Skin epidermis (tissue), 12 donors: Measurements from ENCODE around the gene SOX13.
"Not testable (repeated sequence)": the region's sequence is repeated elsewhere in the genome, so short reads cannot be mapped to it uniquely, and the experiment has no call there.

Source experiments
- H3K27ac ChIP-seq, 21 experiments: fragments of 200-600 bp; sonication (generic) in 11 of 21; one replicate each; pipeline ENCODE4 v1.5.0; 2020; ENCODE audit warnings: mild to moderate bottlenecking in 3 of 21, inconsistent platforms in 2 of 21, moderate library complexity in 2 of 21
- H3K4me3 ChIP-seq, 7 experiments: fragments of 200-600 bp; sonication (generic) in 2 of 7; one replicate each; pipeline ENCODE4 v1.5.0; 2020; ENCODE audit warnings: inconsistent platforms in 2 of 7, mild to moderate bottlenecking in 2 of 7, moderate library complexity in 1 of 7

The SOX13 gene

DNA sequence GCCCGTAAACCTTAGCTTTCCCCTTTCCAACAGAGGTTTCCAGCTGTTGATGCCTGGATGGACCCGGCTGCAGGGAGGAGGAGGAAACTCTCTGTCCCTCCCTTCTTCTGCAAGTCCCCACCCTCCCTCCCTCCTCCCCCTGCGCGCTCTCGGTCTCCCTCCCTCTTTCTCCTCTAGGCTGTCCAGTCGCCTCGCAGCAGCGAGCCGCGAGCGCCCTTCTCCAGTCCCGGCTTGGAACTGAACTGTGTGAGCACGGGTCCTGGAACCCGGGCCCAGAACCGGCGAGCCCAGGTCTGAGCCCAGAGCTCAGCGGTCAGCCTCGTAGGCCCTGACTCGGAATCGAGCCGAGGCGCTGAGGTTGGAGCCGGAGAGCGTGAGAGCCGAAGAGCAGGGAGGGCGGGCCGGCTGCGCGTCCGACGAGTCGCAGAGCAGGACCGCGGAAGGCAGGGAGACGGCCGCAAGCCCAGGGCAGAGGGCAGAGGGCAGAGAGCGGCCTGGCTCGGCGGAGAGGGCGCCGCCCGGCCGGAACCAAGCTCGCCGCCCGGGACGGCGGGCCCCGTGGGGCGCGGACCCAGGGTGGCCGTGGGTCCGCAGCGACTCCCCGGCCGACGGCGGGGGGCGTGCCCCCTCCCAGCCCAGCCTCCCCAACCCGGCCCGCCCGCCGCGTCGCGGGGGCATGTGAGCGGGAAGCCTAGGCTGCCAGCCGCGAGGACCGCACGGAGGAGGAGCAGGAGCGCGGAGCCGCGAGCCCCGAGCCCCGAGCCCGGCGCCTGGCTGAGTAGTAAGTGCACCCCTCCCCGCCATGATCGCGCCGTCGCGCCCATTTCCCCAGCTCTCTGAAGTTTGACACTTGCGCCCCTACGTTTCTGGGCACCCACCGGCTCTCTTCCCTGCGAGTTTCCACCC, at the start of gene SOX13:
Gene SOX13 (plus strand): TSS at position 185 of the 906 bp plus-strand sequence. CDS start 39,801 bp downstream, outside the sequence.
- Histone ChIP-seq H3K4me3 (peak within 1 kb of the TSS; percentile 28 to 67 (median 57)), H3K27ac (peak within 1 kb of the TSS; percentile 19 to 88 (median 72))

DNA sequence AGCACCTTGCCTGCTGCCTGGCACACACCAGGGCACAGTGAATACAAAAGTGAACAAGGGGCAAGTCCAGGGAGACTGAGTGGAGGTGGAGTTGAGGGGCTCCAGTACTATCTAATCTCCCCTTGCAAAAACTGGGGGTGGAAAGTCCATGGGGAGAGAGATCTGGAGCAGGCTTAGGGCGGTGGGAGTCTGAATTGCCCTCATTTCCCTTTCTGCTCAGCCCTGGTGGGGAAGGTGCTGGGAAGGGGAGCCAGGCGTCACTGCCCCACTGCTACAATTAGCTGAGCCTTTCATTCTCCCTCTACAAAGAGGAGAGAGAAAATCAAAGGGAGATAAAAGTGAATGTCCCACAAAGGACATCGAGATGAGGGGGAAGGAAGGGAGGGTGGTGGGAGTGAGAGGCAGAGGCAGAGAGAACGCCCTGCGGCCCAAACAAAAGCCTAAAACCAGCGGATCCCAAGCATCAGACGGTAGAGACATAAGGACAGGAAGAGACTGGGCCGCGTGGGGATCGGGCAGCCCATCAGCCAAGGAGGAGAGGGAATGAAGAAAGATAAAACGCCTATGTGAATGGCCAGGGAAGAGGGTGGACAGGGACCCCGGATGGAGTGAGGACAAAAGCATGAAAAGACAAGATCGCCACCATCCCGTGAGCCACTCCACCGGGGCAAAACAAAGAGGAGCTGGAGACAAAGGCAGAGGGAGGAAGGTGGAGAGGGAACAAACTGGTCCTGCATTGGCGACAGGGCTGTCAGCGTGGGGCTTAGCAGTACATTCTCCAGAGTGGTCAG, 46.8 kb upstream of the SOX13 start:
- Histone ChIP-seq H3K4me3 (no peak overlapping the region), H3K27ac (no peak overlapping the region)

DNA sequence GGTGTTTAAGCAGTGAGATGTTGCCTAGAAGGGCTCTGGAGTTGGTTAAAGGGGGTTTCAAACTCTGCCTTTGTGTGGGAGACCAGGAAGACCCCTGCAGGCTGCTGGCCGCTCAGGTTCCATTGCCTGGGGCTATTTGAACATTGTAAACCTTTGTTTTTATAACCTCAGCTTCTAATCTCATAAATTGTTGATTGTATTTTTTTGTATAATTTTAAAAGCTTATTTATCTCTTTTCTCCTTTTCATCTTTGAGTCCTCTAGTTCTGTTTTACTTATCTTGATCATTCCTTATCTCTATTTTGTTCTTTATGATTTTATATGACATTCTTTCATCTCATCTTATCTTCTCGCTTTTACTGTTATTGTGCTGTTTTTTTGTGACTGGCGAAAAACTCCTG, 45.5 kb upstream of the SOX13 start:
- Histone ChIP-seq H3K4me3 (no peak overlapping the region), H3K27ac (no peak overlapping the region)

DNA sequence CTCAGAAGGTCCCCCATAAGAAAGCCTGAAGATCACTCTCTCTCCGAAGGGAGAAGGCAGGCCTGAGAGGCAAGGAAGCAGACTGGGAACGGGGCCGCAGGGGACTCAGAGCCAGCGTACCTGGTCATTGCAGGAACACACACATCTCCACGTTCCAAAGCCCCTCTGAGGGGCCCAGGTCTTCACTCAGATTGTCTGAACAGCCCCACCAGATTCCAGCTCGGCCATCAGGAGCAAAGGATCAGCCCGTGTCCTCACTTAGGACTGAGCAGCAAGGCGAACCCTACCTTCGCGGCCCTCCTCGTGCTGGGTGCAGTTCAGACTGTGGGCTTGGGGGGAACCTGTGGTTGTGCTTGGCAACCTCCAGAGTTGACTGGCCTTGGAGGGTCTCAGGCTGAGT, 43.9 kb upstream of the SOX13 start:
- Histone ChIP-seq H3K27ac (no peak overlapping the region), H3K4me3 (no peak overlapping the region)

DNA sequence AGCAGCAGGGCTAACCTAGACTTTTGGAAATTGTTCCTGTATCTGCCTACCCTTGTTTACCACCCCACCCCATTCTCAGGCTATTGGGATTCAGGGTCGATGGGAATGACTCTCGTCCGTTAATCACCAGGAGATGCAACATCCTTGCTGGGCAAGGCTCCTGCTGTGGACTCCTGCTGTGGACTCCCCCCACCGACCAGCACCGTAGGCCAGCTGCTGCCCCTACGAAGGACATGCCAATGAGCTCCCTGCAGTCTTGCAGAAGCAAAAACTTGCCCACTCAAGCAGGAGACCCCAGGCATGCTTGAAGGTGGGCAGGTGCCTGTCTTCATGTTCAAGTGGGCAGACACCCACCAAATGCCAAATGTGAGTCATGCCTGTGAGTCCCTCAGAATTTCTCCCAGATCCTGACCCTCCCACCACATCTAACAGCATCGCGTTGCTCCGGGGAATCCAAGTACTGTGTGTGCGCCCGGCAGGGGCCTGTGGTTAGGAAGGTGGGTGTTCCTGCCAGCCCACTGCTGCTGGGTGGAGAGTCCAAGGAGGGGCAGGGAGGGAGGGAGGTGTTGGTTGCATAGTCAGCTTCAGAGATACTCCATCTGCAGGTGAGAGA, 41.7 kb upstream of the SOX13 start:
- no peak overlapping the region for H3K4me3 ChIP-seq
- H3K27ac ChIP-seq, result no peak overlapping the region

DNA sequence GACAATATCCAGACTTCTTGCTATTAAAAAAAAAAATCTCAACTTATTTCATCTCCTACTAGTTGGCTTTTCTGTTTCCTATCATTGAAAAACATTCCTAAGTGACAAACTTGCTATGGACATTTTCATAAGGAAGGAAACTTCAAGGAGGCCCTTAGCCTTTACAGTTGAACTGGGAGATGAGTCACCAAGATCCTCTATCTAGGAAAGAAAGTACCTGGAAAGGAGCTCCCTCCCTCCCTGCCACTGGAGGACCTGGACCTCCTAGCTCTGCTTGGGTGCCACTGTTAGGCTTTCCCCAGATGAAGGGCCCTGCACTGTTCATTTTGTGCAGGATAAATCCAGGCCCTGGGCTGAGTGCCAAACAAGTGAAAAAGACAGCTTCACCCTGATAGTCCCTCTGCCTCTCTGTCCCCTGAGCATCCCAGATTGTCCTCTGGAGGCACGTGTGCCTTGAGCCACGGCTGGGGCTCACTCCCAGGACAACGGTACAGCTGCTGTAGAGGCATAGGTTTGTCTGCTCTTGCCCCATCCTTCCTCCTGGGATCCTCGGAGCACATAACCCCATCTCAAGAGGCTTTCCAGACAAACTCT, 40.2 kb upstream of the SOX13 start:
- Histone ChIP-seq H3K27ac (no peak overlapping the region), H3K4me3 (no peak overlapping the region)

DNA sequence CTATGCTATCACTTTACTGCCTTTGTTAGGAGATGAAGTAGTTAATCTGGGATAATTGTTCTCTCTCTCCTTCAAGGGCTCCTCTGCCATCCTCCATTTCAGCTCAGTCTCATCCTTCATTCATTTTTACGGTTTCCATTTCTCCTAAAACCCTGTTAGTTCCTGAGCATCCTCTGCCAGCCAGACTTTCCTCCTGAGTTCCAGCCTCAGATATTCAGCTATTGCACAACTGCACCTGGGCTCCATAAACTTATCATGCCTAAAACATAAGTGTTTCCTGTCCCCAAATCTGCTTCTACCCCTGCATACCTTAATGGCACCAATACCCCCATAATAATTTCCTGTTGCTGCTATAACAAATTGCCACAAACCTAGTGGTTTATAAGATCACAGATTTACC, 39.6 kb upstream of the SOX13 start:
- Histone ChIP-seq H3K4me3 (no peak overlapping the region), H3K27ac (no peak overlapping the region)

DNA sequence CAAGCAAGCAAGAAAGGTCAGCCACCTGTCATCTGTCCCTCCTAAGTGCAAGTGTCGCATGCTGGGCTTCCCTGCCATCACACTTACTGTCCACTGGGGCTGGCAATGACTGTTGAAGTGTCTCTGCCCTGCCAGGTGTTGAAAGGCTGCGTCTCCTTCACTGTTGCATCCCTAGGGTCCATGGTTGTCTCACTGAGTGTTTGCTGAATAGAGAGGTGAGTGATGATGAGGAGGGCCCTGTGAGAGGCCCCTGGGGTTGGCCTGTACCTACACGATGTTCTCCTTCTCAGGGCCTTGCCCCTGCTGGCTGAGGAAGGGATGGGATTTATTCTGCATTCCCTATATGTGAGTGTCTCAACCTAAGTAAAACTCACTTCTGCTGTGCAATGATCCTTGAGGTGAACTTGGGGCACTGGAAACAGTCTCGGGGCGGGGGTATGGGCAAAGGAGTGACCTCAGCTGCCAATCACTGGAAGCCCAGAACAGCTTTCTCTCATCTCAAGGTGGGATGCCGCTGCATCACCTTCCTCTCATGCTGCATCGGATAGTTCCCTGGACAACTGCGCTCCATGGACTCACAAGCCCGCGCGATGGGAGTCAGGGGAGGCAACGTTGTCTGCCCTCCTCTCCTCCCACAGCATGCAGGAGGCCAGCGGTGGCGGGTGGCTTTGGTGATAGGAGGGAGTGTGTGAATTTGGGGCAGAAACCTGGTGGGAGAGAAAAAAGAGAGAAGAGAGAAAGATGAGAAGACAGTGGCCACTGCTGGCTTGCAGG, 35.8 kb upstream of the SOX13 start:
- Histone ChIP-seq H3K27ac (no peak overlapping the region), H3K4me3 (no peak overlapping the region)

DNA sequence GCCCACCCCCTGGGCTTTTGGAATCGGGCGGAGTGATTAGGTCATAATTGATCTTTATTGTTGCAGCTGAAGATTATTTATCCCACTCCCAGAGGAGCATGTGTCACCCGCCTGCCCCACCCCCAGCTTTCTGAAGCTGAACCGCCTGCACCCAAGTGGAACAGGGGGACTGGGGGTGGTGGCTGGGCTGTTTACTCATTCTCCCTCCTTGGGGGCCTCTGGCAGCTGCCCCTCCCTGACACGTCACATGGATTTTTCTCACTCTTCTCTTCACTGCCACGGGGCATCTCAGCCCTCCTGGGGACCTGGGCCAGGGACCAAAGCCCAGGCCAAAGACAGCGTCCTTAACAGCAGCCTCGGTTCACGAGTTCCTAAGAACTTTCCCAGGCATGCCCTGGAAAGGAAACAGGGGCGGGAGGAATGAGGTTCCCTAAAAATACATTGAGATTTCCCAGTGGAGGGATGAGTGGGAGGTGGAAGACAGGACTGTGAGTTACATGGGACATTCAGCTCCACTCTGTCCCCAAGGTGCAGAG, 31.6 kb upstream of the SOX13 start:
- Histone ChIP-seq H3K4me3 (no peak overlapping the region), H3K27ac (peak overlapping the region in 12 of 21 experiments; percentile 16 to 88 (median 49))

DNA sequence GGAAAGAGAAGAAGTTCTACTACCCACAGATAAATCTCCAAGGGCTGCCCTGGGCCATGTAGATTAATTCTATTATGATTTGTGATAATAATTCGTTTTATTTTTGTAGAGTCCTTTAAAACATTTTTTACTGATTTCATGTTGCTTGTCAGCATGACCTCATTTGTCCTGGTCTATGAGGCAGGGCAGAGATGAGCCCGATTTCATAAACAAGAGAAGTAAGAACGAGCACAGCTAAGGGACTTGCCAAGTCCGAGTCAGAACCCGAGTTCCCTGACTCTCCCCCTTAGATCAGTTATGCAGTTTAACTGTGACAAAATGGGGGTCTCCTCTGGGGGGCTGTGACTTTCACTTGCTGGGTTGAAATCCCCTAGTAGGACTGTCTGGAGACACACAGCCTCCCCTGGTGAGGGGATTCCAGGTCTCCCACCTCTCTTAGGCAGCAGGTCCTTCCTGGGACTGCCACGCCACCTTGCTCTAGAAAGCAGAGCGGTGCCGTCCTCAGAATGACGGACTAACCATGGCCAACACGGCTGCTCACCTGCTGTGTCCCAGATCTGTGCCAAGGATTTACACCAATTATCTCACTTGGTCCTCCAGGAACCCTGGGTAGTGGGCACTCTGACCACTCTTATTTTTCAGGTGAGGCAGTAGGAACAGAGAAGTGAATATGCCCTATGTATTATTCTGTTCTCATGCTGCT, 31.0 kb upstream of the SOX13 start:
- no peak overlapping the region for H3K4me3 ChIP-seq
- H3K27ac ChIP-seq, result peak overlapping the region in 12 of 21 experiments; percentile 16 to 88 (median 49)

DNA sequence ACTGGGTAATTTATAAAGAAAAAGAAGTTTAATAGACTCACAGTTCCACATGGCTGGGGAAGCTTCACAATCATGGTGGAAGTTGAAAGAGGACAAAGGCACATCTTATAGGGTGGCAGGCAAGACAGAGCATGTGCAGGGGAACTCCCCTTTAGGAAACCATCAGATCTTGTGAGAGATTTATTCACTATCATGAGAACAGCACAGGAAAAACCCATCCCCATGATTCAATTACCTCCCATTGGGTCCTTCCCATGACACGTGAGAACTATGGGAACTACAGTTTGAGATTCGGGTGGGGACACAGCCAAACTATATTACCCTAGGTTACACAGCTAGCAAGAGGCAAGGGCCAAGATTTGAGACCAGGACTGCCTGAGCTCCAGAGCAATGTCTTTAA, 30.4 kb upstream of the SOX13 start:
- peak overlapping the region in 4 of 21 experiments; percentile 16 to 88 (median 58) for H3K27ac ChIP-seq
- no peak overlapping the region for H3K4me3 ChIP-seq

DNA sequence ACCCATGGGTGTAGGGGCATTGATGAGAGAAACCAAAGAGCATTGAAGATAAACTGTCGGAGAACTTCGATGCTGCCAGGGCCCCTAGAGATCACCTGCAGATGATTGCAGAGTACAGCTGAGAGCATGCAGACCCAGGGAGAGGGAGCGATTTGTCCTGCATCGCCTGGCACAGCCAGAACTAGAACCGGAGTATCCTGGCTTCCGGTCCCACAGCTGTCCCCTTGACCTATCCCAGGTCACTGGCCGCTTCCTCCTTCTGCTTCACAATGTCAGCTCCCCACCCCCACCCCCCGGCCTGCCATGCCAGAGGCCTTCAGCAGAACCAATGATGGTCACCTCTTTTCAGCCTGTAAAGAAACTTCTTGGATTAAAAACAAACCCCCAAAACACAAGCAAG, 29.2 kb upstream of the SOX13 start:
- H3K4me3 ChIP-seq, result no peak overlapping the region
- peak overlapping the region in 1 of 21 experiments; percentile 88 for H3K27ac ChIP-seq

DNA sequence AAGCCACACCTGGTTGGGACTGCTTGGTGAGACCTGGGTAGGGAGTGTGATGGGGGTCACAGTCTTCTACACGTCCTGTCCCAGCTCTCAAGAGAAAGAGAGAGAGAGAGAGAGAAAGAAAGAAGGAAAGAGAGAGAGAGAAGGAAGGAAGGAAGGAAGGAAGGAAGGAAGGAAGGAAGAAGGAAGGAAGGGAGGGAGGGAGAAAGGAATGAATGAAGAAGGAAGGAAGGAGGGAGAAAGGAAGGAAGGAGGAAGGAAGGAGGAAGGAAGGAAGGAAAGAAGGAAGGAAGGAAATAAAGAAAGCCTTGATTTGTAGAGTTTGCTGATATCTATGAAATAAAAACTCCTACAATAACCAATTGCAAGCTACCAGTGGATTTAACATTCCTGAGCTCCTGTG, 28.5 kb upstream of the SOX13 start:
- H3K27ac ChIP-seq, result peak overlapping the region in 2 of 21 experiments; percentile 76 to 88
- no peak overlapping the region for H3K4me3 ChIP-seq

DNA sequence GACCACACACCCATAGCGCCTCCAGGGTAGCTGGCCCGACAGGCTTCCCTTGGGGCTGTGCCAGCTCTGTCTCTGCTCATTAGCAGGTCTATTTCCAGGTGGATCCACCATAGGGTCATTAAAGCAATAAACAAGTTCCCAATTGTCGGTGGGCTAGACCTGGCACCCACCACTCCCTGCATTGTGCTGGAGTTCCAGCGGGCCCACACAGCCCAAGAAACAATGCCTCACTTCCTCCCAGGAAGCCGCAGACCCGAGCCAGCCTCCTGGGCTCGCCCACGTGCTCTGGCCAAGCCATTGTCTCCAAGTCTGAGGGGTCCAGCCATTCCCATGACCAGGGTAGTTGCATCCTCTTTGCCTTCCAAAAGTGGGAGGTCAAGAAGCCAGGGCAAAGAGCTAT, 27.5 kb upstream of the SOX13 start:
- peak overlapping the region in 2 of 21 experiments; percentile 76 to 88 for H3K27ac ChIP-seq
- H3K4me3 ChIP-seq, result no peak overlapping the region

DNA sequence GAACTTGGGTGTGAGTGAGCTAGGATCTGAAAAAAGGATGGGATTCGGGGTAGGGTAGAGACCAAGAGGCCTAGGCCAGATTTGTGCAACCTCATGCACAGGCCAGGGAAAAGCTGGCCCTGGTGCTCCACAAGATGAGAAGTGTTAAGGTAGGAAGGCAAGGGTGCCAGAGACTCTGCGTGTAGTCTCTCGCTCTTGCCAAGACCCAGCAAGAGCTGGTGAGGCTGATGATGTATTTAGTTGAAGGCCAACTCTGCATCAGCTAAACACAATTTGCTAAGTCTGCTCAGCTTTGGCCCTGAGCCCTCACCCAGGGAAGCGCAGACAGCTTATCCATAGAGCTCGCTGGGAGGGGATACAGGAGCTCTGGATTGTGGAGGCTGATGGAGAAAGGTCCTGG, 26.6 kb upstream of the SOX13 start:
- Histone ChIP-seq H3K4me3 (no peak overlapping the region), H3K27ac (peak overlapping the region in 2 of 21 experiments; percentile 76 to 88)

DNA sequence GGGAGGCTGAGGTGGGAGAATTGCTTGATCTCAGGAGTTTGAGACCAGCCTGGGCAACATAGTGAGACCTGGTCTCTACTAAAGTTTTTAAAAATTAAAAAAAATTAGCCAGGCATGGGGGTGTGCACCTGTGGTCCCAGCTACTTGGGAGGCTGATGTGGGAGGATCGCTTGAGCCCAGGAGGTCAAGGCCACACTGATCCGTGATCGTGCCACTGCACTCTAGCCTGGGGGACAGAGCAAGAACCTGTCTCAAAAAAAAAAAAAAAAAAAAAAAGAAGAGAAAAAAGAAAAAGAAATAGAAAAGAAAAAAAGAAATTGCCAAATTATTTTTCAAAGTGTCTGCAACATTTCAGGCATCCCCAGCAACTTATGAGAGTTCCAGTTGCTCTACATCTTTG, 24.1 kb upstream of the SOX13 start:
- H3K27ac ChIP-seq, H3K4me3 ChIP-seq: not testable (repeated sequence)

DNA sequence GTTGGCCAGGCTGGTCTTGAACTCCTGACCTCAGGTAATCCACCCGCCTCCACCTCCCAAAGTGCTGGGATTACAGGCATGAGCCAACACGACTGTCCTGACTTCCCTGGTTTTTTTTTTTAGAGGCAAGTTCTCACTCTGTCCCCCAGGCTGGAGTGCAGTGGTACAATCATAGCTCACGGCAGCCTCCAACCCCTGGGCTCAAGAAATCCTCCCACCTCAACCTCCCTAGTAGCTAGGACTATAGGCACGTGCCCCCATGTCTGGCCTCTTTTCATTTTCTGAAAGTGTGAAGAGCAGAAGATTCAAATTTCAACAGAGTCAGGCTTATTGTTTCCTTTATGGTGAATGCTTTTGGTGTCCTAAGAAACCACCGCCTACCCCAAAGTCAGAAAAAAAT, 21.7 kb upstream of the SOX13 start:
- no peak overlapping the region for H3K4me3 ChIP-seq
- no peak overlapping the region for H3K27ac ChIP-seq

DNA sequence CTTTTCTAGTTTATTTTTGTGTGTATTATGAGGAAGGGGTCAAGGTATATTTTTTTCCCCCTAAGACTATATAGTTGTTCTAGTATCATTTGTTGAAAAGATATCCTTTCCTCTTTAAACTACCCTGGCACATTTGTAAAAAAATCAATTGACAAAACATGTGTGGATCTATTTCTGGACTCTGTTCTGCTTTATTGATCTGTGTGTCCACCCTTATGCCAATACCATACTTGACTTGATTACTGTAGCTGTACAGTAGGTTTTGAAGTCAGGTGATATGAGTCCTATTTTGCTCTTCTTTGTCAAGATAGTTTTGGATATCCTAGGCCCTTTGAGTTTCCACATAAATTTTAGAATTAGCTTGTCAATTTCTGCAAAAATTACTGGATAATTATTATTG, 21.2 kb upstream of the SOX13 start:
- H3K27ac ChIP-seq, result no peak overlapping the region
- no peak overlapping the region for H3K4me3 ChIP-seq
